Upper lobe of left lung (tissue), 4 donors: ENCODE data around the gene LRP1-AS.

Source experiments
- EP300 ChIP-seq, 4 donors: sonication (generic); formaldehyde crosslinking; IDR thresholded peaks; one replicate each; pipeline ENCODE4 v1.5.1; 2017; ENCODE audit warnings: antibody characterized with exemption in 4 of 4, control low read depth in 2 of 4
- POLR2AphosphoS5 ChIP-seq, 2 donors: sonication (generic); formaldehyde crosslinking; IDR thresholded peaks; one replicate each; pipeline ENCODE4 v1.5.1; 2017; ENCODE audit warnings: antibody characterized with exemption in 2 of 2
- TF ChIP-seq, protein P1 (sequence below), 6 experiments: fragments of 450-650 bp in 4 of 6; fragments of 200-600 bp in 2 of 6; sonication (generic) in 2 of 6; IDR thresholded peaks; one replicate each; pipeline ENCODE4 v1.5.1; 2016 to 2019; ENCODE audit warnings: antibody characterized with exemption in 6 of 6

DNA sequence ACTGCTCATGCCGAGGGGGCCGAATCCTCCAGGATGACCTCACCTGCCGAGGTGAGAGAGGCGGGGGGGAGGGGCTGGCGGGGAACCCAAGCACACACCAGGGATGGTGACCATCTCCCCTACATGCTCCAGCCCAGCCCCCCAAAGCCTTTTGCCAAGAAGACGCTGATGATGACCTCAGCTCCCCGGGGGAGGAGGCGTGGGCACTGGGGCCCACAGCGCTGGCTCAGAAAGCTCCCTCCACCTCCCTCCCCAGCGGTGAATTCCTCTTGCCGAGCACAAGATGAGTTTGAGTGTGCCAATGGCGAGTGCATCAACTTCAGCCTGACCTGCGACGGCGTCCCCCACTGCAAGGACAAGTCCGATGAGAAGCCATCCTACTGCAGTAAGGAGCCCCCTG is 45.5 kb upstream of the LRP1-AS start:
- TF ChIP-seq EP300 (IDR thresholded peaks at IDR 0.05) = no peak
- TF ChIP-seq, protein P1, sequence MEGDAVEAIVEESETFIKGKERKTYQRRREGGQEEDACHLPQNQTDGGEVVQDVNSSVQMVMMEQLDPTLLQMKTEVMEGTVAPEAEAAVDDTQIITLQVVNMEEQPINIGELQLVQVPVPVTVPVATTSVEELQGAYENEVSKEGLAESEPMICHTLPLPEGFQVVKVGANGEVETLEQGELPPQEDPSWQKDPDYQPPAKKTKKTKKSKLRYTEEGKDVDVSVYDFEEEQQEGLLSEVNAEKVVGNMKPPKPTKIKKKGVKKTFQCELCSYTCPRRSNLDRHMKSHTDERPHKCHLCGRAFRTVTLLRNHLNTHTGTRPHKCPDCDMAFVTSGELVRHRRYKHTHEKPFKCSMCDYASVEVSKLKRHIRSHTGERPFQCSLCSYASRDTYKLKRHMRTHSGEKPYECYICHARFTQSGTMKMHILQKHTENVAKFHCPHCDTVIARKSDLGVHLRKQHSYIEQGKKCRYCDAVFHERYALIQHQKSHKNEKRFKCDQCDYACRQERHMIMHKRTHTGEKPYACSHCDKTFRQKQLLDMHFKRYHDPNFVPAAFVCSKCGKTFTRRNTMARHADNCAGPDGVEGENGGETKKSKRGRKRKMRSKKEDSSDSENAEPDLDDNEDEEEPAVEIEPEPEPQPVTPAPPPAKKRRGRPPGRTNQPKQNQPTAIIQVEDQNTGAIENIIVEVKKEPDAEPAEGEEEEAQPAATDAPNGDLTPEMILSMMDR (IDR thresholded peaks at IDR 0.05) = no peak
- no peak for TF ChIP-seq POLR2AphosphoS5 (IDR thresholded peaks at IDR 0.05)
